A204.1 (cell line): ENCODE results near the gene TCERG1L.

Experiments
- FAIRE-seq: peaks from 2 replicates; lab custom pipeline; 2012; peaks lifted over from hg19 to GRCh38; lab: Jason Lieb, UNC

Gene TCERG1L

GRCh38 chr10:131062621-131063260 is 248.8 kb downstream of the TCERG1L start:
- FAIRE-seq = no peak

GRCh38 chr10:131061216-131061615 is 250.3 kb downstream of the TCERG1L start:
- no peak for FAIRE-seq

GRCh38 chr10:131059881-131060280 is 251.6 kb downstream of the TCERG1L start:
- no peak for FAIRE-seq

GRCh38 chr10:131058799-131059198 is 252.7 kb downstream of the TCERG1L start:
- no peak for FAIRE-seq

GRCh38 chr10:131056781-131057180 is 254.7 kb downstream of the TCERG1L start:
- FAIRE-seq = no peak

- no peak for FAIRE-seq
Measured at GRCh38 chr10:131056091-131056579, 255.4 kb downstream of the TCERG1L start.

- FAIRE-seq = no peak
Measured at GRCh38 chr10:131055437-131055836, 256.1 kb downstream of the TCERG1L start.

- no peak for FAIRE-seq
Measured at GRCh38 chr10:131053192-131053591, 258.3 kb downstream of the TCERG1L start.

GRCh38 chr10:131050162-131050766 is 261.3 kb downstream of the TCERG1L start:
- FAIRE-seq = no peak

- FAIRE-seq = no peak
Measured at GRCh38 chr10:131049016-131049415, 262.5 kb downstream of the TCERG1L start.

GRCh38 chr10:131048606-131049005 is 262.9 kb downstream of the TCERG1L start:
- FAIRE-seq = no peak

GRCh38 chr10:131047501-131047900 is 264.0 kb downstream of the TCERG1L start:
- FAIRE-seq = no peak

GRCh38 chr10:131046194-131046593 is 265.3 kb downstream of the TCERG1L start:
- no peak for FAIRE-seq

- FAIRE-seq = no peak
Measured at GRCh38 chr10:131044379-131045111, 267.0 kb downstream of the TCERG1L start.

GRCh38 chr10:131043039-131043691 is 268.4 kb downstream of the TCERG1L start:
- FAIRE-seq = no peak
